GM21619 (cell line): Measurements from ENCODE around the gene ANOS1.
"Not testable (repeated sequence)": the region's sequence is repeated elsewhere in the genome, so short reads cannot be mapped to it uniquely, and the experiment has no call there.

ENCODE experiments used
- ATAC-seq: cut with Tn5 transposase; IDR thresholded peaks from one replicate; pipeline ENCODE4 v1.9.1; 2021; ENCODE audit not compliant: unreplicated experiment

ANOS1 gene

GRCh38 chrX:8635812-8636211, 96.1 kb downstream of the ANOS1 start:
- ATAC-seq = no peak

GRCh38 chrX:8632924-8633323, 99.0 kb downstream of the ANOS1 start:
- no peak for ATAC-seq

DNA sequence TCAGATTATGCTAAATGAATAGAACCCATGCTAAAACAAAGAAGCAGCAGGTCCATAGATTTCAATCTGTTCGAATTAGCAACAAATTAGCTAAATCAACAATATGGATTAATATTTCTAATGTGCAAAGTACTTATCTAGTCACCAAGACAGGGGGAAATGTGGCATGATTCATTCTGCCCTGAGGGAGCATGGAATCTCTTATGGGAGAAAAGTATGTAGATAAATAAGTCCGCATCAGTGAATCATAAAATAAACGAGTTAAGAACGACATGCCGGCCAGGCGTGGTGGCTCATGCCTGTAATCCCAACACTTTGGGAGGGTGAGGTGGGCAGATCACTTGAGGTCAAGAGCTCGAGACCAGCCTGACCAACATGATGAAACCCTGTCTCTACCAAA, 102.1 kb downstream of the ANOS1 start:
- ATAC-seq = no peak

DNA sequence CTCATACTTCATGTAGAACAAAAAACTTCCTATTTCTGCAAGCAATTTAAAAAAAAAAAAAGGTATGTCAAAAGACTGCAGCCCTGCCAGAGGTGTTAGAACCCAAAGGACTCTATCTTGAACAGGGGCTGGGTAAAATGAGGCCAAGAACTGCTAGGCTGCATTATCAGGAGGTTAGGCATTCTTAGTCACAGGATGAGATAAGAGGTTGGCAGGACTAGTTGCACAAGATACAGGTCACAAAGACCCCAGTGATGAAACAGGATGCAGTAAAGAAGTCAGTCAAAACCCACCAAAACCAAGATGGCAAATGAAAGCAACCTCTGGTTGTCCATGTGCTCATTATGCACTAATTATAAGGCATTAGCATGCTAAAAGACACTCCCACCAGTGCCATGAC, 104.1 kb downstream of the ANOS1 start:
- no peak for ATAC-seq

DNA sequence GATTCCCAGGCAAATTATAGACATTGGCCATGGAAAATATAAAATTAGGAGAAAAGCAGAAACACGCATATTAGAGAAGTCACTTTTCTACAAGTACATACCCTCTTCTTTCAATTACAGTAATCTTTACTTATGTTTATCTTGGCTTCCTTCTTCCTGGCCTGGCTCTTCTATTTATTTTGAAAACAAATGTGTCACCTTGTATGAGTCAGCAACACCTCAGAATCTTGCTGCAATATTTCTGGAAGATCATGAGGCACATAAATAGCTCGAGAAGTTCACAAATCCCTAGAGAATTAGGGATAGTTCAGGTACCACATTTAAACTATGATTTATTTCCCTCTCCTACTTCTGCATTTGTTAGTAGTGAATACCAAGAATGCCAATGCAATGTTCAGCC, 124.6 kb downstream of the ANOS1 start:
- ATAC-seq = no peak

DNA sequence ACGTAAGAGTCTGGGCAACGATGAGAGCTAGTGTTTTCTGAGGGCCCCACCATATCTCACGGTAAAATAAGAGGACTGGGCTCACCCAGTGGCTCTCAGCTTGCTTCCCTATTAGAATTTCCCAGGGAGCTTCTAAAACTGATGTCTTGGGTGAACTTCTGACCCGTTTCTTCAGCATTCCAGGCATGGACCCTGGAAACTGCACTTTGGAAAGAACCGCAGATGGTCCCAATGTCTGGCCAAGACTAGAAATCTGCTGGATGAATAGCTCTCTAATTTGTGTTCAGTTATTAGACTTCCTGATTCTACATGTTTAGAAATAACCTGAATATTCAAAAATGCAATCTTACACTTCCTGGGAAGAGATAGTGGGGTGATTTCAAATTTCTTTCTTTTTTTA, 127.8 kb downstream of the ANOS1 start:
- no peak for ATAC-seq

- ATAC-seq = no peak
Measured at GRCh38 chrX:8591501-8591900, 140.4 kb downstream of the ANOS1 start.

DNA sequence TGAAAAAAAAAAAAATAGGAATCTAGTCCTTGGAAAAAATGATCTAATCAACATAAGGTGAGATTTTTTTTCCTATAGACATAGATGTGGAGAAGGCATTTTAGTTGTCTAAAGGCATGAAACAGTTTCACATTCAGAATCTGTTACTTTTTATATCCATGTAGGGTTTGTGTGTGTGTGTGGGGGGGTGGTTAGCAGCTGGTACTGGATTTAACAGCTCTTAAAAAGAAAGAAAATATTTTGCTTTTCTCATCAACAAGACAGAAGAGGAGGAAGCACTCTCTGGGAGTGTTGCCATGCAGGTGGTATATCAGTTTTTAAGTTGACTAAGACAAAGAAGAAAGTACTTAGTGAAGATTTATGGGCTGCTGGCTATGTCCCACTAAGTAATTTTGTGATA, 145.0 kb downstream of the ANOS1 start:
- ATAC-seq = no peak

GRCh38 chrX:8579602-8580001, 152.3 kb downstream of the ANOS1 start:
- no peak for ATAC-seq

DNA sequence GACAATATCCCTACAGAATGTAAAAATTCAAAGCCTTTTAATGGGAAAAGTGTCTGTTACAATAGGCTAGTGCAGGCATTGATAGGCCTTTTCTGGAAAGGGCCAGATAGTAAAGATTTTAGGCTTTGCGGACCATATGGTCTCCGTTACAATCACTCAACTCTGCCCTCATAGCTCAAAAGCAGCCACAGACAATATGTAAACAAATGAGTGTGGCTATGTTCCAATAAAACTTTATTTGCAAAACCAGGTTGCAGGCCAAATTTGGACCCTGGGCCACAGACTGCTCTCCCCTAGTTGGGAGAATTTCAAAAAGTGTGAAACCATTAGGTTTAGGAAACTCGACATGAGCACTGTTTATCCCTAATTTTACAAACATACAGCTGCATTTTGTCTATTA, 155.1 kb downstream of the ANOS1 start:
- no peak for ATAC-seq

GRCh38 chrX:8565729-8566128, 166.2 kb downstream of the ANOS1 start:
- no peak for ATAC-seq

DNA sequence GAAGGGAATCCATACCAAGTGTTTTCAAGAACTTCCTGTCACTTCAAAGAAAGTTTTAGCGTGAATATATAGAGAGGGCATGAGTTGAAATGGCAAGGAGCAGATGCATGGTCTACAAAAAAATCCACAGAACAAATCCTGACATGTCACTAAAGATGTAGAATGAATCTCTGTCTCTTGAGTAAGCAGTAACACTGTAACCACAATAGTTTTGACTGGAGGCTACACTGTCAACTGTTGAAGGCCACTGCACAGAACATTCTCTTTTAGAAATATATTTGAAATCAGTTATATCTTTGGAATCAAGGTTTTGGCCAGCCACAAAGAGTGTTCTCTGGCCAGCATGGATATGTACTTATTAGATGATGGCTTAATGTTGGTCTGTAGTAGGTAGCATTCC, 183.5 kb downstream of the ANOS1 start:
- ATAC-seq = no peak

- no peak for ATAC-seq
Measured at GRCh38 chrX:8546715-8547114, 185.2 kb downstream of the ANOS1 start.

DNA sequence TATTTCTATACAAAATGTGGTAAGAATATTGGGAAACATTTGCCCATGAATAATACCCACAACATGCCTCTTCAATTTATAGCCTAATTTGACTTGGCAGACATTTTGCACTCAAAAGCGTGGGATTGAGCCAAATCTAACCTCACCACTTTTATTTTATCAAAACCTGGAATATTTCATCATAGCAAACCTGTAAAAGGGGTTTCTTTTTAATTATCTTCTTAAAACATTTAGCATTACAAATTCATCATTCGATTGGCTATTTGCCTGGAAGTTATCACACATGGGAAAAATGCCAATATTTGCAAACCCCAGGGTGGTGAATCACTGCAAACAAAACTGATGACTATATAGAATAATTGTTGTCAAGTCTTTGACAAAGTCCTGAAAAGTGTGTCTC, 211.1 kb downstream of the ANOS1 start:
- ATAC-seq = no peak

DNA sequence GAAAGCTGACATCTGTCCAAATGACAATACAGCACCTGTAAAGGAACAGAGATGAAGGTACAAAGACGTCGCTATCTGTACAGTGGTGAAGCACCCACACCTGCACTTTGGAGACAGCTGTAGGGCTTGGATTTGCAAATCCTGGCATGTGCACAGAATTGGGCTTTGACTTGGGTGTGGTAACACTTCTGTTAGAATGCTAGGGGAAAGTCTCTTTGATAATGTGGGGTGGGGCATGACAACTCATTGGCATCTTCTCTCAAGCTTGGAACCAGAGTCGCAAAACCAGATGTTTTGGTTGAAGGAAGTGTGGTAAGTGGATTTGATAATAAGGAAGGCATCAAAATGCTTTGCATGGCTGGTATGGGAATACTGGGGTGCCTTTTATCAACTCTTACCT, 211.8 kb downstream of the ANOS1 start:
- no peak for ATAC-seq

DNA sequence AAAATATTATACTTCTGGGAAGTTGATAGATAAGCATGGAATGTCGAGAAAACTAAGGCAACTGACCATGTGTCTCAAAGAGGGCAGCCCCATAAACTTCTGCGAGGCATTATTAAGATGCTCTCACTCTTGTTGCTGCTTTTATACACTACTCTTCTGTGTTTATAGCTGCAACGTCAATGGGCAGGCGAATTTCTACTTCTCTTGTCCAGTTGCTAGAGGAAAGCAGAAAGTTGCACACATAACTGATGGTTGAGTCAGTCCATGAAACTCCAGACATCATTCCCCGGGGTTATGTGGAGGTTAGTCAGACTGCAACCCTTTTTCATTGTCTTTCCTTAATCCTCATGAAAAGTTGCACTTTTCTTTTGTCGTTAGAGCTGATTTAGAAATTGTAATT, 227.5 kb downstream of the ANOS1 start:
- ATAC-seq = no peak

DNA sequence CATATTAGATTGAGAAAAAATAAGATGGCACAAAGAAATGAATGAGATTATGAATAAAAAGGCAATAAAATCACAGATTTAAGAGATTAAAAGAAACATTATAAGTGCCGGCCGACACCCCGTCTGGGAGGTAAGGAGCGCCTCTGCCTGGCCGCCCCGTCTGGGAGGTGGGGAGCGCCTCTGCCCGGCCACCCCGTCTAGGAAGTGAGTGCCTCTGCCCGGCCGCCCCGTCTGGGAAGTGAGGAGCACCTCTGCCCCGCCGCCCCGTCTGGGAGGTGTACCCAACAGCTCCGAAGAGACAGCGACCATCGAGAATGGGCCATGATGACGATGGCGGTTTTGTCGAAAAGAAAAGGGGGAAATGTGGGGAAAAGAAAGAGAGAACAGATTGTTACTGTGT, 229.8 kb downstream of the ANOS1 start:
- ATAC-seq = not testable (repeated sequence)

DNA sequence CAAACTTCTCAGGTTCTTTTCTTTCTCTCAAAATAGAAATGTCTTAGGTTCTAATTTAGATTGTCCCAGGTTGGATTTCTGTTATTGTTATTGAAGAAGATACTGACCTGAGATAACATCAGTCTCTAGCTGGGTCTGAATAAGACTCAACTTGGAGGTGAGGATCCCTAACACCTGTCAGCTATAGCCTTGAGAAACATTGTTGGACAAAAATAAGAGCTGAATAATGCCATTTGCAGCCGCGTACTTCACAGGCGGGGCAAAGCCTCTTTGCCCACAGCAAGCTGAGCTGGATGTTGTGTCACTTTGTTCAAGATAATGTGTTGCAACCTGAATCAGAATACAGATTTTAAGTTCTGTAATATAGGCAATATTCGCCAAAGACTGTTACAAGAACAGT, 231.7 kb downstream of the ANOS1 start:
- no peak for ATAC-seq

DNA sequence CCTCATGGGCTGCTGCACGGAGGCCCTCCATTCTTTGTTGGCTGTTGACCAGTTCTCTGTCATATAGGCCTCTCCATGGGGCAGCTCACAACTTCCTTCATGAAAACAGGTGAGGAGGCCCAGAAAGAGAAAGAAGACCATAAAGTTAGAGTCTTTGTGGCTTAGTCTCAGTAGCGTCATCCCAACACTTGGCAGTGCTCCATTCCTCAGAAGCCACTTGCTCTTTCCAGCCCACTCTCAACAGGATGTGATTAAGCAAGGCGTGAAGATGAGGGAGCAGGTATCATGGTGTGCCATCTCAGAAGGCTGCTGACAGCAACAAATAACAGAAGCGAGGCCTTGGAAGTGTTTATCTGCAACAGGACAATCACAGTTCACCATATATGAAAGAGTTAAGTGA, 236.9 kb downstream of the ANOS1 start:
- not testable (repeated sequence) for ATAC-seq

DNA sequence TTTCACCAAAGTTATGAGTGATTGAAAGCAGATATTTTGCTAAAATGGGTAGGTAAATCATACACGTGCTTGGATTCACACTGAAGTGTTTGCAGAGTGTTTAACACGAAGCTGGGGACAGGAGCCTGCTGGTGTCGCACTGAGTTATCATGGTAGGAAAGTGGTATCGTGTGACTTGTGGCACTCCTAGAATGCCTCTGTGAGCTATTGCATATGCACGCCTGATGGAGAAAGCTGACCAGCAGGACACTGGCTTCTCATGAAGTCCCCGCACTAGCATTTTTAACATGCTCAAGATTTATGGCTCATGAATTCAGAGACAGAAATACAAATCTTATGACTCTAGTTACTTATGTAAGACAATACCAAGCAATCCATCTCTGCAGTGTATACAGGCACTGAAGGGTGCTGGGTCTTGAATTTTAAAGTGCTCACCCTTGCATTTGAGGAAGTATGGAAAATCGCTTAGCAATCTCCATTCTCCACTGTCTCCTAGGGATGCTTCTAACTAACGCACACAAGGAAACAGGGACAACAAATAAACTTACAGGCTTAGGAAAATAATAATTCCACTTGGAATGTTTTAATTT, 247.5 kb downstream of the ANOS1 start:
- no peak for ATAC-seq
